GM12874 (cell line): ENCODE measurements around the gene PHLDA2.

Source experiments
- TF ChIP-seq, protein P1 (sequence below): IDR thresholded peaks from 2 replicates; pipeline ENCODE4 v1.5.1; 2011; ENCODE audit warnings: low read depth, mild to moderate bottlenecking, control low read depth, low read length, moderate library complexity; ENCODE audit not compliant: insufficient read depth

The PHLDA2 gene, protein sequence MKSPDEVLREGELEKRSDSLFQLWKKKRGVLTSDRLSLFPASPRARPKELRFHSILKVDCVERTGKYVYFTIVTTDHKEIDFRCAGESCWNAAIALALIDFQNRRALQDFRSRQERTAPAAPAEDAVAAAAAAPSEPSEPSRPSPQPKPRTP

DNA sequence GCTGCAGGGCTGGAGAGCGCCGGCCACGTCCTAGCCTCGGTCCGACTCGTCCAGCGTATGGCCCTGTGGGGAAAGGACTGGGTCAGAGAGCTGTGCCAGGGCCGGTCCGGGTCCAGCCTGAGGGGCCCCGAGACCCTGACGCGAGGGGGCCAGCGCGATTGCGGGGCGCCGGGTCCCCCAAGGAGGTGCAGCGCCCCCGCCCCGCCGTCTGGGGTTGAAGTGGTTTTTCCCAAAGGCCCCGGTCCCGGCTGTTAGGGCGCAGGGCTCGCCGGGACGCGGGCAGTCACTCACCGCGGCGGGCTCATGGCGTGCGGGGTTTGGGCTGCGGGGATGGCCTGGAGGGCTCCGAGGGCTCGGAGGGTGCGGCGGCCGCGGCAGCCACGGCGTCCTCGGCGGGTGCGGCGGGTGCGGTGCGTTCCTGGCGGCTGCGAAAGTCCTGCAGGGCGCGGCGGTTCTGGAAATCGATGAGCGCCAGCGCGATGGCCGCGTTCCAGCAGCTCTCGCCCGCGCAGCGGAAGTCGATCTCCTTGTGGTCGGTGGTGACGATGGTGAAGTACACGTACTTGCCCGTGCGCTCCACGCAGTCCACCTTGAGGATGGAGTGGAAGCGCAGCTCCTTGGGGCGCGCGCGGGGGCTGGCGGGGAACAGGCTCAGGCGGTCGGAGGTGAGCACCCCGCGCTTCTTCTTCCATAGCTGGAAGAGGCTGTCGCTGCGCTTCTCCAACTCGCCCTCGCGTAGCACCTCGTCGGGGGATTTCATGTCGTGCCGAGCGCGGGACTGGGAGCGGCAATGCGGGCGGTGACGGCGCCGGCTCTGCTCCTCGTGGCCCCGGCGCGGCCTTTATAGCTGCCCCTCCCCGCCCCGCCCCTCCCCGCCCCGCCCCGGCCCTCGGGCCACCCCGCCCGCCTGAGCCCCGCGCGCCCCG is at the start of gene PHLDA2:
Gene PHLDA2, minus strand, starts transcription at position 816 of the 926 bp plus-strand sequence. Its CDS starts 56 bp downstream, at position 760.
- TF ChIP-seq, protein P1, sequence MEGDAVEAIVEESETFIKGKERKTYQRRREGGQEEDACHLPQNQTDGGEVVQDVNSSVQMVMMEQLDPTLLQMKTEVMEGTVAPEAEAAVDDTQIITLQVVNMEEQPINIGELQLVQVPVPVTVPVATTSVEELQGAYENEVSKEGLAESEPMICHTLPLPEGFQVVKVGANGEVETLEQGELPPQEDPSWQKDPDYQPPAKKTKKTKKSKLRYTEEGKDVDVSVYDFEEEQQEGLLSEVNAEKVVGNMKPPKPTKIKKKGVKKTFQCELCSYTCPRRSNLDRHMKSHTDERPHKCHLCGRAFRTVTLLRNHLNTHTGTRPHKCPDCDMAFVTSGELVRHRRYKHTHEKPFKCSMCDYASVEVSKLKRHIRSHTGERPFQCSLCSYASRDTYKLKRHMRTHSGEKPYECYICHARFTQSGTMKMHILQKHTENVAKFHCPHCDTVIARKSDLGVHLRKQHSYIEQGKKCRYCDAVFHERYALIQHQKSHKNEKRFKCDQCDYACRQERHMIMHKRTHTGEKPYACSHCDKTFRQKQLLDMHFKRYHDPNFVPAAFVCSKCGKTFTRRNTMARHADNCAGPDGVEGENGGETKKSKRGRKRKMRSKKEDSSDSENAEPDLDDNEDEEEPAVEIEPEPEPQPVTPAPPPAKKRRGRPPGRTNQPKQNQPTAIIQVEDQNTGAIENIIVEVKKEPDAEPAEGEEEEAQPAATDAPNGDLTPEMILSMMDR, result no peak

DNA sequence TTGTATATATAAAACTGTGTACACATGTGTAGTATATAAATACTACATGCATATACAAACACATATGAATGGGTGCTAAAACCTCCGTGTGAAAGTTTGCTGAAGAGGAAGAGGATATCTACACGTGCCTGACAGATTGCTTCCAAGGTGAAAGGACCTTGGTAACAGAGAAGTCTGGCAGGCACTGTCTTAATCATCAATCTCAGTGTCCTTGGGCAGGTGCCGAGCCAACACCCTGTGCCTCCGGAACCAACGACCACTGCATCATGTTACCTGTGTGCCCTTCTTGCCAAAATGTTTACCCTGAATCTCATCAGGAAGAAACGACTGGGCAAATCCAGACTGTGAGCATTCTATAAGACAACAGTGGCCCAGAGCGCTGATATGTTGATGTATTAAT is 47.9 kb upstream of the PHLDA2 start:
- TF ChIP-seq, protein P1, result no peak

DNA sequence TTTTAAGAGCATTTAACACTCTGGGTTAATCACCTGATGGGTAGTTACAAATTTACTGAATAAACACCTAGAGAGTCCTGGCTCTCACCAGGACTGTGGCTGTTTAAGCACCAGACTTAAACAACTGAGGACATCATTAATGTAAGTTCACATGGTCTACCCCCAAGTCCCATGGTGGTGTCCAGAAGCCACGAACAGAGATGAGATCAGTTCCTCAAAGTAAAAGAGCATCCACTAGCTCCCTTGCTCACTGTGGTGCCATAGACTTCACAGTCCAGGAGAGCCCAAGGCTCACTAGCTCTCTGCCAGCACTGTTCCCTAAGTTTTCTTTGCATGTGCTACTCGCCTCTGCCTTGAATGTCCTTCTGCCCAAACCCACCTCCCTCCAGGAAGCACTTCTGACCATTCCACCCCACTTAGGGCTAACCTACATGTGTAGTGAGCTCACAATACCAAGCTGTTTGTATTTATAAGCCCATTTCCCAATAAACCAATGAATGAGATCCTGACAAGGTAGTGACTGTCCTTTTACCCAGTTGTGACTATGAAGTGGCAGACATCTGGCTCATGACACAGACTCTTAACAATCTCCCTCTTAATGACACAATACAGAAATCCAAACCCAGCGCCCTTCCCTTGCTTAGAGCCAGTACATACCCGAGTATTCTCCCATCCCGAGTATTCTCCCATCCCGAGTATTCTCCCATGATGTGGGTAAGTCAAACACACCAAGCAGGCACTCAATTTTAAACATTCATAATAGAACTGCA is 47.3 kb upstream of the PHLDA2 start:
- TF ChIP-seq, protein P1, result no peak

DNA sequence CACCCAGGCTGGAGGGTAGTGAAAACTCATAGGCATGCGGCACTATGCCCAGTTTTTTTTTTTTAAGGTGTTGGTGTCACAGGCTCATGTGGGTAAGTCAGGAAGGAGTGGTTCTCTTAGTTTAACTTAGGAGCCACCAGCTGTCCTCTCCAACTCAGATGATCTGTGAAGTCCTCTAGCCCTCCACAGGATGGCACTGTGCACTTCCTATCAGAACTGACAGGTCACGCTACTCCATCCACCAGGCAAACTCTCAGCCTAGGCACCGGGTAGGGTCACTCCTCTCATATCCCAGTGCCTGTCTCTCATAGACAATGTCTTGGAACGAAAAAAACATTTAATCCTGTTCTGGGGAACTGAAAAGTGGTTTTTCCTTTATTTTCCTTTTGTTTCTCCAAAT is 46.4 kb upstream of the PHLDA2 start:
- TF ChIP-seq, protein P1, result peak; percentile 48

DNA sequence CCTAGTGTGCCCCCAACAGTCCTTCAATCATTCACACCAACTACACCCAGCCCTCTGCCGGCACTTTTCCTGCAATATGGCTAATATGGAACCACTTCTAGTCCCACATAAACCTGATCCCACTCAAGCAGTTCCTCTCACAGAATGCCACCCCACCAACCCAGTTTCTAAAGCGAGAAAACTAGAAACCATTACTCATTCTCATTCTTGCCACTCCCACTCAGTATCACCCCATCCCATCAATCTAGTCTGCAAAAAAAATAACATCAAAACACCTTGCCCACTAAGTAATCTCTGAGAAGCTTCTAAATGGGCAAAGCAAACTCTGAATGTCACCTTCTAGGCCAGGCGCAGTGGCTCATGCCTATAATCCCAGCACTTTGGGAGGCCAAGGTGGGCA is 45.1 kb upstream of the PHLDA2 start:
- TF ChIP-seq, protein P1, result no peak

DNA sequence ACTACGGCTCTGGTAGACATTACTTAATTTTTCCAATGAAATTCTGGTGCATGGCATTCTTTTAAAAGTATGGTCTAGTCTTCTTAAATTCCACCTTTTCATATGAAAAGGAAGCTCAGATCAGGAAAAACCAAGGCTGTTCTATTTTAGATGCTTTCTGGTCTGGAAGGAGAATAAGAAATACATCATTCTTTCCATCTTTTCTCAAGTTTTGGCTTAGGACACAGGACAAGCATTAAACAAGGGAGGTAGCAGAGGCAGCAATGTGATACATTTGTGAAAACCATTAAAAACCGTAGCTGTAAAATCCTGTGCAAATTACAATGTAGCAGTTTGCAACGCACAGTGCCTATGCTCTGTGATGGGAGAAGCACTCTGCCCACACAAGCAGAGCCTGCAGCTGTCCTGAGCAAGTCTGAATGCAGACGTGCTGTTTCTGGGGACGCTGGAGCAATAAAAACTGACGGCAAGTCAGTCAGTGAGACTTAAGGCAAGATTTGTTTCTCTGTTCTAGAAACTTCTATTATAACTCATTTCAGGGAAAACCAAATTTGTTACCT is 39.2 kb upstream of the PHLDA2 start:
- TF ChIP-seq, protein P1, result no peak

DNA sequence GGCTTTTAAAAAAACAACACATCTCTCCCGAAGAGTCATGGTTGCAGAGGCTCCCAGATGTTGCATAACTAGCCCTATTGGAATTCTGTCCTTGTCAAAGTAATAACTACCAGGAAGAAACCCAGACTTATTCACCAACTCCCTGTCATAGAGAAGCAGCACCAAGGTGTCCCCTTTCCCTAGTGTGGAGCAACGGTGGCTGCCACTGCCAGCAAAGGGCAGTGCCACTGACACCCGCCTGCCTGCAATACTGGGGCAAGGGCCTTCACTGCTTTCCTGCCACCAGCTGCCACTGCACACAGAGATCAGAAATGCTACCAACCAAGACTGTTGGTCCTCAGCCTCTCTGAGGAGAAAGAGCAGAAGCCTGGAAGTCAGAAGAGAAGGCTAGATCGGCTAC is 35.6 kb upstream of the PHLDA2 start:
- TF ChIP-seq, protein P1, result no peak
